HG02763 (cell line): ENCODE results near the gene MINDY4.

ENCODE experiments used
- ATAC-seq: cut with Tn5 transposase; IDR thresholded peaks from one replicate; pipeline ENCODE4 v1.9.1; 2021; ENCODE audit warnings: mild to moderate bottlenecking, moderate library complexity; ENCODE audit not compliant: unreplicated experiment

Gene MINDY4

DNA sequence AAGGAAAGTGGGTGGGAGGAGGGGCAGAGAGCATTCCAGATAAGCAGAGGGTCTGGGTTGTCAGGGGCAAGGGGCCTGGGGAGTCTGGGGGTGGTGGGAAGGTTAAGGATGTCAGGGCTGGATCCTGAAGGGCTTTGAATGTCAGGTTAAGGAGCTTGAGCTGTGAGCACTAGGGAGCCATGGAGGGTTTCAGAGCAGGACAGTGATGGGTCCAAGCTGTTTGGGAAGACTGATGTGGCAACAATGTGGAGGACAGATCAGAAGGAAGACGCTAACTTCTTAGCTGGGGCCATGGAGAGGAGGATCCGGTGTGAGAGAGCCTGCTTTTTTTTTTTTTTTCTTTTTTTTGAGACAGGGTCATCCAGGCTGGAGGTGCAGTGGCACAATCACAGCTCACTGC, 126.6 kb downstream of the MINDY4 start:
- no peak for ATAC-seq

DNA sequence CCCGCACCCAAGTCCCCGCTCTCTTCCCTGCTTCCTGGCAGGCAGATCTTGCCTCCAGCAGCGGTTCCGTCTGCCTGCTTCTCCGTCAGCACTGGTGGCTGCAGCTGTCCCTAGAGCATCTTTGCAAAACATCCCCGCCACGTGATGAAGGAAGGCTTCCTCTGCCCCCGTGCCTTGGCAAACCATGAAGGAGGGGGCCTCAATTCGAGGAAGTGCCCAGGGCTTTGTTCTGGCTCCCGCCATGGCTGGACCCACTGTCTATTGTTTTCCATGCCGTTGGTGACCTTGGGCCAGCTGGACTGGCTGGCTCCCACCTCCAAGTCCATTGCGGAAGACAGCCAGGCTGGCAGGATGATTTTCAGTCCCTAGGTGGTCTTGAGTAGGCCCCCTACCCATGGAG, 127.2 kb downstream of the MINDY4 start:
- no peak for ATAC-seq

DNA sequence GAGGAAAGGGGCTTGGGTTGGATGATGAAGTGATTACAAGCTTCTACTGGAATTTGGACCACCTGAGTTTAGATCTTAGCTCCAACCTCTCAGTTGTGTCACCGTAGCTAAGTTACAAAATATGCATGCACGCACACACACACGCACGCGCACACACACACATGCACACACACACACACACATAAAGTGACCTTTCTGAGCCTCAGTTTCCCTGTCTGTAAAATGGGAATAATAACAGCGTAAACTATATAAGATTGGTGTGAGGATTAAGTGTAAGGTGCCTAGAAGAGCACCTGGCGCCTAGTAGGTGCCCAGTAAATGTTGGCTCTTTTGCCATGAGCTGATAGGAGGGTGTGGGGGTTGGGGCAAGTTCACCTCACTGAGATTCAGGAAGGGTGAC, 127.8 kb downstream of the MINDY4 start:
- no peak for ATAC-seq

DNA sequence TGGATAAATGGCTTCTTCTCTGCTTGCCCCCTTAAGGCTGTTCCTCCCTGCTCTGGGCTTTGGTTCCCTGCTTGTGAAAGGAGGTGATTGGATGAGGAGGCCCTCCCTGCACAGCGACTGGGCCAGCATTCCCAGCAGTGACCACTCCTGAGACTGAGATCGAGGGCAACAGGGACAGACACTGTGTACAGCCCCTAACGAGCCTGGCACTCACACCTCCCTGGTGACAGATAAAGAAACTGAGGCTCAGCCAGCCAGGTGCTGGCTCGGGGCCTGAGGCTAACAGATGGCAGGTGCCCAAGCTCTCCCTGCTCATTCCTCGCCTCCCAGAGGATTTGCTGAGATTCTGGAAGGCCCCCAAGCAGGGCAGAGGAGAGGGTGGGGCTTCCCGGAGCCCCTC, 128.4 kb downstream of the MINDY4 start:
- ATAC-seq = no peak

DNA sequence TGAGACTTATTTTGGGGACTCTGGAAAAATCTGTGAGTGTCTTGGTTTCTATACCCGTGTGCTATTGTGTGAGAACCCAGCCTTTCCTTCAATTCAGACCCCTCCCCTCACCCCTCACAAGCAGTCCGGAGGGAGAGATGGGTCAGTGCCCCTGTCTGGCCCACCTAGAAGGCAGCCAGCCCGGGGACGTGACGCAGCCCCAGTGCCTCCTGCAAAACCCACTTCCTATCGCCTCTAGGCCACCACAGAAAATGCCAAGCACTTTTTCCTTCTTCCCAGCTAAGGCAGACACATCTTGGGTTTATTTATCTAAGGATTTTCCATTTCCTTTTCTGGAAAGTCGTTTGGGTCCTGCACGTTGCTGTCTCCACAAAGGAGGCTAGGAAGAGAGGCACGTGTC, 128.8 kb downstream of the MINDY4 start:
- ATAC-seq = no peak

DNA sequence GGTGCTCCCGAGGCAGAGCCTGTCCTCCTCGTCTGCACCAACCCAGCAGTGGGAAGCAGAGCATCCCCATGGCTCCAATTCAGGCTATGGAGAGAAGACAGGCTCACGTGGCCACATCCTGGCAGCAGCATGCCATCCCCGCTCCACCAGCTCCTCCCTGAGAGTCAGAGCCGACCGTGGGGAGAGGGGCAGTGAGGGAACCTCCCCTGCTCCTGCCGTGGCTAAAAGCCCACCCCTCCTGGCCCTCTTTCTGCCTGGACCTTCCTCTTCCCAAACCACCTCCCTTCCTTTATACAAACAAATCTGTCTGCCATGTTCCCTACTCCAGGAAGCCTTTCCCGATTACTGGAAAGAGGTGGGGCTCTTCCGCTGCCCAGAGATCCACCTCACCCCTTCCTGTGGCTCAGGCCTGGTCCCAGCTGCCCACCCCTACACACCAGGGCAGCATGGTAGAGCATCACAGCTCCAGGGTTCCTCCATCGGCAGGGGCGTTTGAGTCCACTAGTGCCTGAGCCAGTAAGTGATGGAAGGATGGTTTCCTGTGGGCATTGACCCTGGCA, 129.7 kb downstream of the MINDY4 start:
- ATAC-seq = no peak

DNA sequence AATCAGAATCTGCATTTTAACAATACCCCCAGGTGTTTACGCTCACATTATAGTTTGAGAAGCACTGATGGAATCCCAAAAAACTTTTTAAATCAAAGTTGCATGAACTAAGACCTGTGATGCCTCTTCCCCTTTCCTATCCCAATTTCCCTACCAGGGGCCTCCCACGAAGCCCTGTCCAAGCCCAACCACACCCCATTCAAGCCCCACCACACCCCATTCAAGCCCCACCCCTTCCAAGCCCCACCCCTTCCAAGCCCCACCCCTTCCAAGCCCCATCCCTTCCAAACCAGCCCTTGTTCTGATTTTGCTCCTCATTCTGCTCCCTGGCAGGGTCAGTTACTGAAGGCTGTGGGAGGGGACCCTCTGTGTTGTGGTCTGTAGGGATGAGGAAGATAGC, 130.6 kb downstream of the MINDY4 start:
- no peak for ATAC-seq

DNA sequence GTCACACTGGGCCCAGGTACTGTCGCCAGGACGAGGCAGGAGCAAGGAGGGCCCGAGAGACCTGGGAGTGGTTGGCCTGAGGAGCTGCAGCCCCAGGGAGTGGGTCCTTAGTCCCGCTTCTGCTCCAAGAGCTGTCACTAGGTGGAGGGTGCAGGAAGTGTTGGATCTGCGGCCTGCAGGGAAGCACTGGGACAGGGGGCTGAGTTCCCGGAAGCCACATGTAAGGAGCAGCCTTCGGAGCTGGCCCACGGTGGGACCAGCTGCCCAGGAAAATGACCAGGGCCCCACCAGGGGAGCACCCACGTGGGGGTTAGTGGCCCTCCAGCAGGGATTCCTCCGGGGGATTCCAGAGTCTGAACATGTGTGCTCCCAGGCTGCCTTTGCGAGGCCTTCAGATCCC, 131.2 kb downstream of the MINDY4 start:
- no peak for ATAC-seq

DNA sequence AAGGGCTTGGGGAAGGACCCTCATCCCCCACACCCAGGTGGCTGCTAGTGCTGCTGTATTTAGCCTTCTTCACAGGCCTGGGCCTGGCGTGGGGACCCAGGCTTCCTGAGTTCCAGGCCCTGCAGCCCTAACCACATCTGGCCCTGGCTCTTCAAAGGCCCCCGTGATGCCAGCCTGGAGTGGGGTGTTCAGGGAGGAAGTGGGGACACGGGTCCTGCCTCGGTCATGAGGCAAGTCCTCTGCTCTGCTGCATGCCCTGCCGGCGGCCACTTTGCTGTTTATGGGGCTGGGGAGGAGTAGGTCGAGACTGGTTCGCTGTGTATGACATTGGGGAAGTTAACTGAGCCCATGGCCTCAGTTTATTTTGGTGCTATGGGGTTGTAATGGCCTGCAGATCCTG, 131.9 kb downstream of the MINDY4 start:
- ATAC-seq = no peak

DNA sequence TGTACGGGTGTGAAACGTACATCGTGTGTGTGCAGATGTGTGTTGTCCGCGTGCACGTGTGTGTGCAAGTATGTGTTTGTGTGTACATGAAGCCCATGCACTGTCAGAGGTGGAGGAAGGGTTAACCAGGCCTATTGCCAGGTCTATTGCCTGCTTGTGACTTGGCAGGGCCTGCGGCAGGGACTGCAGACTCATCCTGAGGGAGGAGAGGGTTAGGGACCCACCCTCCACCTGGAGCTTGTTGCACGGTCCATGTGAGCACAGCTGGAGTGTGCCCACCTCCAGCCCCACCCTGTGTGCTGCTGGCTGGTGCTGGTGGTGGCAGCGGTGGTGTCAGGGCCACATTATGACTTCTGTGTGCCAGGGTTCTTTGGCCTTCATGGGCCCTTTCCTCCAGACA, 133.3 kb downstream of the MINDY4 start:
- ATAC-seq = no peak

DNA sequence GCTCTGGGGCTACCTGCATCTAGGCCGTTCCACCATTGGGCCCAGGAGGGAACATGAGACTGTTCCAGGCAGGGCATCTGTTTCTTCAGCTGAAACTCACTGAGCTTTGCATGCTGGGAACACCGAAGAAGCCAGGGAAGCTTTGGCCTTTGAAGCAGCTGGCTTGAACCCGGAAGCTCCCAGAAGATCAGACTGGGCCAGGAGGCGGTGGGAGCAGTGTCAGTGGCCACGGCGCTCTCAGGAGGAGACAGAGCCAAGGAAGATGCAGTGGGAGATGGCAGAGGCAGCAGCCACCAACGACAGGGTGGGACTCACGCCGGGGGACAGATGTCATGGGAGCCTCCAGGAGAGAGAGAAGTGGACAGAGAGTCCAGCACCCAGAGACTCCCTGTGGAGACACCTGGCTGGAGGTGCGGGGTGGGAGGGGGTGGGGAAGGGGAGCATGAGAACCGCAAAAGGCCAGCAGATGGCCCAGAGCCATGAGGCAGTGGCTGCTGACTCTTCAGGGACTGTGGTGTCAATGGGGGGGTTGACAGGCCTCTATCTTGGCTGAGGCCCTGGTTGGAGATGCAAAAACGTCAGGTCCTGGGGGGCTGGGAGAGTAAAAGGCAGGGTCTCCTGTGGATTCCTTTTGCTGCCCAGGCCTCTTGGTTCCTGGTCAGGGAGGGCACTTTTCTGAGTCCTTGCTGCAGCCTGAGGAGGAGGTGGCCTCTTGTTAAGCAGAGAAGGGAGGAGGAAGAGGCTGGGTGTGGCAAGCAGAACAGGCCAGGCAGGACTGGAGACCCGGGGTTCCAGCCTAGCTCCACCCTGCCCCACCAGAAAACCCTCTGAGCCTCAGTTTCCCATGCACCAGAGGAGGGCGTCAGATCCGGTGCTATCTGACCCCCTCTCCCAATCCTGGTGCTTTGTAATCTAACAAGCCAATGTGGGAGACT, 134.1 kb downstream of the MINDY4 start:
- ATAC-seq = no peak

DNA sequence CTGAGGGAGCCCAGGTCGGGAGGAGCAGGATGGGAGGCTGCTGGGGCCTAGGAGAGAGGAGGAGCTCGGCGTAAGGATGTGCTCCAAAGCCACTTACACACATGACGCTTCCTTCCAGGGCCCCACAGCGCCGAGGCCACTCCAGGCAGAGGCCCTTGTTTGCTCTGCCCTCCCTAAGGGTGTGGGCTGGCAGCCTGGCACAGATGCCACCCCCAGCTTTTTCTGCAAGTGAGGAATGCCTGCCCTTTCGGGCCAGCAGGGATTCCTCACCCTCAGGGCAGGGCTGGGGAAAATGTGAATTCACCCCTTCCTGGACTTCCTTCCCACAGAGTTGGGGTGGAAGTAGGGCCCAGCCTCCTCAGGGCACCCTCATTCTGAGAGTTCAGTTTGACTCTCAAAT, 134.8 kb downstream of the MINDY4 start:
- no peak for ATAC-seq

DNA sequence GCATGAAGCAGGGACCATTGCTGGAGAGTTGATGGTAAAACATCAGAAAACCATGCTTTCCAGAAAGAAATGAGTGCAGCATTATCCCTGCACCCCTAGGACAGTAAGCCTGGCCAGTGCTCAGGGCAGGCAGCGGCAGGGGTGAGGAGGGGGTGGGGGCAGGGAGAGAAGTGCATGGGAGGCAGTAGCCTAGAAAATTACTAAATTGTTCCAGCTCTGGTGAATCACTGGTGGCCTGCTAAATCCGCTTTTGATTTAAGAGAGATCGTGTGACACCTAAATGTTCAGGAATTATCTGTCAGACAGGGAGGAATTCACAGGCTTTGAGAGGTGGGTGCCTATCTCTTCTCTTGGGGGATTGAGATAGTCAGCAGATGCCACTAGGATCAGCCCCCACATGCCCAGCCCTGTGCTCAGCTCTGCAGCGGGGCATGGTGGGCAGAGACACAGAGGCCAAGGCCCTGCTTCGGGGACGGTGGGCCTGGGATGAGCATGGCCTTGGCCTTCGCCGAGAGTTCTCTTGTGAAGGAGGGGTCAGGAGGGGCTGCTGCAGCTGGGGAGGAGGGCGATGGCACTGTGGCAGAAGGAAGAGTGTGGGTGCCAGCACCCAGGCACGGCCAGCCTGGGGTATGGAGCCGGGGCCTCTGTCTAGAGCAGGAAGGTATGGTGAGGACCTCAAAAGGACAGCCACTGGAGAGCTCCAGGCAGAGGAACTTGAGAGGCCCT, 135.5 kb downstream of the MINDY4 start:
- no peak for ATAC-seq

DNA sequence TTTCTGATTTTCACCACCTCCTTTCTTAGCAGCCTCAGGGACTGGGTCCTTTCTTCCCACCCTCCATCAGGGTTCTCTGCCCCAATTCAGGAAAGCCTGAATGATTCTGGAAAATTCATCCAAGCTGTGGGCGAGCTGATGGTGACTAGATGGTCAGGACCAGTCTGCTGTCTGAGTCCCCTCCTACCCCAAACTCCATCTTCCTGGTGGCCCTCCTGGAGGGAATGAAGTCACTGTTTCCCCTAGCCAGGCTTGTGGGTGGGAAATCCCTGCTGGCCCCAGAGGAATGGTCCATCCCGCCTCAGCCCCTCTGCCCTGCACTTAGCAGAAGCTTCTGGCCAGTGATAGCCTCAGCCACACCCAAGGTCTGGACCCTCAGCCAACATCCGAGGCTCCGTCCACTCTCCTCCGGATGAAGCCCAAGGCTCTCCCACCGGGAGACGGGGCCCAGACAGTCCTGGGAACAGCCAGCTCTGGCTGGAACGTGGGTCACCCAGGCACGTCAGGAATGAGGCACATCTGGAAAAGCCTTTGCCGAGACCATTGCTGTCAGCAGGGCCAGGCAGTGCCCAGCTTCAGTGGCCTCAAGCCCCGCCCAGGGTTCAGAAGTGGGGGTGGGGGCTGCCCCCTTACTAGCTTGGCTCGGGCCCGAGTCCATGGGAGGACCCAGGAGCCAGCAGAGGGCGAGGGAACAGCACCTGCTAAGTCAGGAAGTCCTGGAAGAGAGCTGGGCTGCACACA, 136.5 kb downstream of the MINDY4 start:
- no peak for ATAC-seq

DNA sequence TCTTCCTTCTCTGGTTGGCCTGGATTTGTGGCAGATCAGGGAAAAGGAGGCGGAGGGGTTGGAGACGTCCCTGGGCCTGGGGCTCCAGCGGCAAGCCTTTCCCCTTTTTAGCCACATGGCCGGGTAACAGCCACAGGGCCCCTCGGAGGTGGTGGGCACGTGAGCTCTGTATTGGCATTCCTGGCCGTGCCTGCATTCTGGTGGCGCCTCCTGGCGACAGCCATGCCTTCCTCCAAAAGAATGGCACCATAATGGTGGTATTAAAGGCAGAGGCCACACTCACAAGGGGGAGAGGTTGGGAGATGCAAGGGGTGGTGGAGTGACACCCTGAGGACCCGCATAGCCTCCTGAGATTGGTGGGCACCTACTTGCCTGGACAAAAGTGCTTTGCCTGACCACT, 137.5 kb downstream of the MINDY4 start:
- no peak for ATAC-seq

DNA sequence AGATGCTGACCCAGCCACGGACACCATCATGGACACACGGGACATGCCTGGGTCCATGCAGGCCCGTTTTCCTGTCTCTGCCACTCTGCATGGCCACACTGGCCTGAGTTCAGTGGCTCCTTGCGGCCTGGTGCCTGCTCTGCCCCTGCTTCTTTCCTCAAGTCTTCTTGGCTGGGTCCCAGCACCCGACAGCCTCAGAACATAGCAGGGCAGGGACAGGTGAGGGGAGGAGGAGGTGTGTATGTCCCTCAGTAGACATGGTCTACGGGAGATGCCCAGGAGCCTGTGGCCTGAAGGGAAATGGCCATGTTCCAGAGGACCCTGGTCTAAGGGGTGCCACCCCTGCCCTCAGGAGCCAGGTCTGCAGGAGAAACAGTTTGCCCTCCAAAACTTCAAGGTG, 138.2 kb downstream of the MINDY4 start:
- no peak for ATAC-seq

DNA sequence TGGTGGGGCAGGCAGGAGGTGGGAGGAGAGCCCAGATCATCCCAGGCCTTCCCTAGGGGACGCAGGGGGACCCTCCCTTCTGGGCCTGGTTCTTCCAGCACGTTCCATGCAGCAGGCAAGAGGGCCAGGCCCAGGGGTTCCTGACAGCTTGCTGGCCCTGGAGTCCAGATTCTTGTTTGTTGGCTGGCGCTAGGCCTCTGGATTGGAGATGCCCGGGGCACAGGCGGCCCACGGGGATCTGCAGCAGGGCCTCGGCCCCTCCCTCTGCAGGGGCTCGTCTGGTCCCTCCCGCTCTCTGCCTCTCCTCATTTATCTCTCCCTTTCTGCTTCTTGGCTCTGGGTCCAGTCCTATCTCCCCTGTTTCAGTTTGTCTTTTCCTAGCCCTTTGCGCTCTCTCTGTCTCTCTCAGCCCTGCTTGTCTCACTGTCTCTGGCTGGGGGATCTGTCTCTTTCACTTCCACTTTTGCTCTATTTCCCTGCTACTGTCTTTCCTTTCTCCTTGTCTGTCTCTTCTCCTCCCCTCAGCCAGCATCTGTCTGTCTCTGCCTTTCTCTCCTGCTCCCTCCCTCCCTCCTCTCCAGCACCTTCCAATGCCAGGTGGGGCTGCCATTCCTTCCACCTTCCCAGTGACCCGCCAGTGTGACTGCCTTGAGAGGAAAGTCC, 139.3 kb downstream of the MINDY4 start:
- ATAC-seq = no peak

DNA sequence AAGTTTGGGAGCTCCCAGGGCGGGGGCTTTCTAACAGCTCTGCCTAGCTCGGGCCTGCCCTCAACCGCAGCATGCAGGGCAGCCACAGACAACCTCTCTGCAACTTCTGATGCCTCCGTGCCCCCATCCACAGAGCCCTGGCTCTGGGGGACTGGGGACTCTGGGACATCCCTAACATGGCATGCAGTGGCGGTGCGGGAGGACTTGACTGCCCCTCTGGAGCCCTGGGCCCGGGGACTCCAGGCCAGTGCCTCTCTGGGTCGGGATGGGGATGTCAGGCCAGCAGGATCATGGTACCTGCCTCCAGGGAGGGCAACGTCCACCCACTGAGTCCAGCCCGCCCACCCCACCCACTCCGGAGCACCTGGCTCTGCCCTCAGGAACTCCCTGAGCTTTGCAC, 139.9 kb downstream of the MINDY4 start:
- ATAC-seq = no peak

DNA sequence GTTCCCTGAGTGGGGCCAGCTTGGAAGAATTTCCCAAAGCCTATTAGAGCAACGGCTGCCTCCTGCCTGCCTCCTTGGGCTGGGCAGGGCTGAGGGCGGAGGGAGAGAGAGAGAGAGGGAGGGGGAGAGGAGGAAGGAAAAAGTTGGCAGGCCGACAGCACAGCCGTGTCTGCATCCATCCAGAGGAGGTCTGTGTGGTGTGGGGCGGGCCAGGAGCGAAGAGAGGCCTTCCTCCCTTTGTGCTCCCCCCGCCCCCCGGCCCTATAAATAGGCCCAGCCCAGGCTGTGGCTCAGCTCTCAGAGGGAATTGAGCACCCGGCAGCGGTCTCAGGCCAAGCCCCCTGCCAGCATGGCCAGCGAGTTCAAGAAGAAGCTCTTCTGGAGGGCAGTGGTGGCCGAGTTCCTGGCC, 140.3 kb downstream of the MINDY4 start, which contains the start of gene AQP1:
TSS of gene AQP1 (plus strand) at position 293 of the 409 bp plus-strand sequence. CDS start at position 350, 57 bp downstream.
- no peak for ATAC-seq

DNA sequence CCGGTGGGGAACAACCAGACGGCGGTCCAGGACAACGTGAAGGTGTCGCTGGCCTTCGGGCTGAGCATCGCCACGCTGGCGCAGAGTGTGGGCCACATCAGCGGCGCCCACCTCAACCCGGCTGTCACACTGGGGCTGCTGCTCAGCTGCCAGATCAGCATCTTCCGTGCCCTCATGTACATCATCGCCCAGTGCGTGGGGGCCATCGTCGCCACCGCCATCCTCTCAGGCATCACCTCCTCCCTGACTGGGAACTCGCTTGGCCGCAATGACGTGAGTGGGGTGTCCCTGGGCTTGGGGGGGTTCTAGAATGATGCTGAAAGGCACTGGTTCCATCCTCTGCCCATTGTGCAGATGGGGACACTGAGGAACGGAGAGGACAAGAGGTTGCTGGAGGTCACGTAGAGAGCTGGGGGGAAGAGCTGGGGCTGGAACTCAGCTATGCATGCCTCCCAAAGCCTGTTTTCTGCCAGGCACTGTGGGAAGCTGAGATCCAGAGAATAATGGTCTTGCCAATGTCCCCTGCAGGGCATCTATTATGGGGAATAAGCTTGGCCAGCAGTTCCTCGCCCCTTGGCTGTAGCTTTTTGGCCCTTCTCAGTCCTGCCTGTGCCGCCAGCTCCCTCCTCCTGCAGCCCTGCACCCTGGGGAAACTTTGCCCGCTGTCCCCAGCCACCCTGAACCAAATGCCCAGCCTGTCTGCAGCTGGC, 141.0 kb downstream of the MINDY4 start:
- ATAC-seq = no peak
